ENCODE results near the gene ZNF277.

ZNF277 gene

GRCh38 chr7:112362731-112363131, 156.2 kb downstream of the ZNF277 start:
- TF ChIP-seq CTCF (IDR thresholded peaks at IDR 0.05), result no peak

GRCh38 chr7:112364388-112364787, 157.9 kb downstream of the ZNF277 start:
- no peak for TF ChIP-seq CTCF (IDR thresholded peaks at IDR 0.05)

- no peak for TF ChIP-seq CTCF (IDR thresholded peaks at IDR 0.05)
Observed at GRCh38 chr7:112365551-112365950, 159.1 kb downstream of the ZNF277 start.

- no peak for TF ChIP-seq CTCF (IDR thresholded peaks at IDR 0.05)
Observed at GRCh38 chr7:112366886-112367285, 160.4 kb downstream of the ZNF277 start.

- no peak for TF ChIP-seq CTCF (IDR thresholded peaks at IDR 0.05)
Observed at GRCh38 chr7:112370436-112370835, 163.9 kb downstream of the ZNF277 start.

- no peak for TF ChIP-seq CTCF (IDR thresholded peaks at IDR 0.05)
Observed at GRCh38 chr7:112371701-112372100, 165.2 kb downstream of the ZNF277 start.

- no peak for TF ChIP-seq CTCF (IDR thresholded peaks at IDR 0.05)
Observed at GRCh38 chr7:112372101-112372500, 165.6 kb downstream of the ZNF277 start.

GRCh38 chr7:112377593-112377992, 171.1 kb downstream of the ZNF277 start:
- TF ChIP-seq CTCF (IDR thresholded peaks at IDR 0.05), result no peak
